Sigmoid colon (tissue), 7 donors: ENCODE results near the gene NOP16. TPM values are rescaled to one million over a fixed set of nuclear protein-coding genes. Genes with fewer than 3 reads are reported as not detected.

ENCODE experiments used
- DNase-seq: peaks from one replicate; pipeline ENCODE4 v3.0.0-alpha.2; 2019
- H3K27ac ChIP-seq, 4 donors: fragments of 200-600 bp; sonication (generic); one replicate each; pipeline ENCODE4 v1.5.1; 2016 to 2019; ENCODE audit warnings: mild to moderate bottlenecking in 1 of 4
- H3K27me3 ChIP-seq, 3 donors: fragments of 200-600 bp; sonication (generic); one replicate each; pipeline ENCODE4 v1.5.1; 2019; ENCODE audit warnings: mild to moderate bottlenecking in 1 of 3
- H3K36me3 ChIP-seq, 4 donors: fragments of 200-600 bp; sonication (generic); one replicate each; pipeline ENCODE4 v1.5.1; 2016 to 2019
- H3K4me1 ChIP-seq, 4 donors: fragments of 200-600 bp; sonication (generic); one replicate each; pipeline ENCODE4 v1.5.1; 2017 to 2019
- H3K4me3 ChIP-seq, 4 donors: fragments of 200-600 bp; sonication (generic); one replicate each; pipeline ENCODE4 v1.5.1; 2017 to 2019; ENCODE audit warnings: mild to moderate bottlenecking in 2 of 4, moderate library complexity in 1 of 4
- H3K9me3 ChIP-seq, 4 donors: fragments of 200-600 bp in 3 of 4; sonication (generic) in 3 of 4; one replicate each; pipeline versions ENCODE4 v1.5.1 to v1.6.1; 2013 to 2019
- CTCF ChIP-seq, 4 experiments: fragments of 450-650 bp in 3 of 4; fragments of 200-600 bp in 1 of 4; IDR thresholded peaks; one replicate each; pipeline ENCODE4 v1.5.1; 2016 to 2019; ENCODE audit warnings: antibody characterized with exemption in 4 of 4, mild to moderate bottlenecking in 3 of 4, moderate library complexity in 2 of 4
- EP300 ChIP-seq, 4 donors: sonication (generic); formaldehyde crosslinking; IDR thresholded peaks; one replicate each; pipeline ENCODE4 v1.6.1; 2017; ENCODE audit warnings: antibody characterized with exemption in 4 of 4
- POLR2A ChIP-seq, 2 donors: fragments of 450-650 bp; IDR thresholded peaks; one replicate each; pipeline ENCODE4 v1.6.1; 2016; ENCODE audit warnings: antibody characterized with exemption in 2 of 2, mild to moderate bottlenecking in 2 of 2, moderate library complexity in 2 of 2
- POLR2AphosphoS5 ChIP-seq, 4 donors: sonication (generic); formaldehyde crosslinking; IDR thresholded peaks; one replicate each; pipeline ENCODE4 v1.6.1; 2017; ENCODE audit warnings: antibody characterized with exemption in 4 of 4
- WGBS, 2 donors: extraction: QIAGEN DNeasy Blood & Tissue Kit; methylation state at CpG; one replicate each; pipeline ENCODE4 v1.1.7; 2013; 5-methylcytosine and 5-hydroxymethylcytosine counted together
- intact Hi-C: fragments of 100-400 bp; cut with DNase I; formaldehyde crosslinking; loops from one replicate; pipeline ENCODE4 v1.15.1; 2023
- polyA plus RNA-seq, 3 donors: library from polyadenylated mRNA; stranded (reverse); fragments of 200-250 nt; gene quantifications; one replicate each; pipeline ENCODE4 v1.2.3, GENCODE V29; 2013
- total RNA-seq, 4 donors: library from RNA; depleted of rRNA; stranded (reverse); fragments of >200 nt; gene quantifications; one replicate each; pipeline ENCODE4 v1.1.0, GENCODE V29; 2016
- donor health status: healthy with polysubstance abuse.
- donor health status: Bipolar disorder and iron deficiency.
- donor health status: healthy.

Gene NOP16
- total and polyA plus RNA-seq, 7 donors: 4.4 to 50.7 (median 17.8) TPM

- intact Hi-C loops: loop anchor here (5.0 to 10.0 kb wide), 2 partner anchors 159 to 232 kb away; partner anchors contain the start of gene TSPAN17
- H3K9me3 ChIP-seq: no peaks in the 10 kb centered on the region
- H3K36me3 ChIP-seq: peaks cover 0 to 7% (median 0%) of the 10 kb centered on the region in 4 donors
- H3K4me1 ChIP-seq: peaks cover 0 to 53% (median 38%) of the 10 kb centered on the region in 4 donors
- peak overlapping the region; percentile 92 to 95 (median 94) for H3K27ac ChIP-seq
- H3K27me3 ChIP-seq: no peaks in the 10 kb centered on the region
- TF ChIP-seq POLR2A (IDR thresholded peaks at IDR 0.05) (no peak), POLR2AphosphoS5 (IDR thresholded peaks at IDR 0.05) (no peak), EP300 (IDR thresholded peaks at IDR 0.05) (no peak), CTCF (IDR thresholded peaks at IDR 0.05) (no peak)
- DNase-seq: no peak
- 43 to 72% methylated on average over 13 of the region's 13 CpGs for WGBS, 2 donors
- H3K4me3 ChIP-seq: peak overlapping the region; percentile 85 to 100 (median 90)
These were observed 27.0 kb upstream of the NOP16 start for GRCh38 chr5:176415240-176415951.

GRCh38 chr5:176414704-176415103 lies 26.3 kb upstream of the NOP16 start:
- 38 to 68% methylated on average over 3 of the region's 3 CpGs for WGBS, 2 donors
- Histone ChIP-seq H3K4me3 (peak overlapping the region in 3 of 4 donors; percentile 87 to 100 (median 92)), H3K27ac (peak overlapping the region; percentile 92 to 95 (median 94))

GRCh38 chr5:176413709-176414191 lies 25.4 kb upstream of the NOP16 start:
- Histone ChIP-seq H3K27me3 (no peaks in the 10 kb centered on the region), H3K36me3 (peaks cover 0 to 20% (median 8%) of the 10 kb centered on the region in 4 donors), H3K27ac (peak overlapping the region; percentile 38 to 95 (median 44)), H3K4me3 (no peak overlapping the region), H3K4me1 (peaks cover 0 to 53% (median 38%) of the 10 kb centered on the region in 4 donors), H3K9me3 (no peaks in the 10 kb centered on the region)
- TF ChIP-seq POLR2AphosphoS5 (IDR thresholded peaks at IDR 0.05): no peak
- TF ChIP-seq POLR2A (IDR thresholded peaks at IDR 0.05): no peak
- no peak for TF ChIP-seq CTCF (IDR thresholded peaks at IDR 0.05)
- no peak for TF ChIP-seq EP300 (IDR thresholded peaks at IDR 0.05)
- 84 to 85% methylated on average over 7 of the region's 7 CpGs for WGBS, 2 donors
- intact Hi-C loops: loop anchor here (10.0 kb wide), 1 partner anchor 161 kb away; no protein-coding TSS in a partner anchor
- DNase-seq: no peak

More at GRCh38 chr5:176414704-176415103, 26.3 kb upstream of the NOP16 start:
- Histone ChIP-seq H3K36me3 (peaks cover 0 to 13% (median 5%) of the 10 kb centered on the region in 4 donors), H3K4me1 (peaks cover 0 to 53% (median 38%) of the 10 kb centered on the region in 4 donors), H3K27me3 (no peaks in the 10 kb centered on the region), H3K9me3 (no peaks in the 10 kb centered on the region)
- no peak for DNase-seq
- intact Hi-C loops: loop anchor here (5.0 to 10.0 kb wide), 2 partner anchors 160 to 233 kb away; partner anchors contain the start of gene TSPAN17
- TF ChIP-seq EP300 (IDR thresholded peaks at IDR 0.05): no peak
- TF ChIP-seq POLR2AphosphoS5 (IDR thresholded peaks at IDR 0.05): no peak
- TF ChIP-seq CTCF (IDR thresholded peaks at IDR 0.05): no peak
- no peak for TF ChIP-seq POLR2A (IDR thresholded peaks at IDR 0.05)

GRCh38 chr5:176413255-176413565 lies 24.8 kb upstream of the NOP16 start:
- no peaks in the 10 kb centered on the region for H3K9me3 ChIP-seq
- WGBS, 2 donors: 82 to 91% methylated on average over 2 of the region's 2 CpGs
- intact Hi-C loops: loop anchor here (10.0 kb wide), 1 partner anchor 162 kb away; no protein-coding TSS in a partner anchor
- TF ChIP-seq POLR2AphosphoS5 (IDR thresholded peaks at IDR 0.05): peak in 1 of 4 donors; percentile 25
- TF ChIP-seq POLR2A (IDR thresholded peaks at IDR 0.05): no peak
- H3K27me3 ChIP-seq: no peaks in the 10 kb centered on the region
- H3K36me3 ChIP-seq: peaks cover 0 to 26% (median 9%) of the 10 kb centered on the region in 4 donors
- H3K27ac ChIP-seq: peak overlapping the region; percentile 38 to 95 (median 44)
- H3K4me3 ChIP-seq: no peak overlapping the region
- H3K4me1 ChIP-seq: peaks cover 0 to 53% (median 38%) of the 10 kb centered on the region in 4 donors
- no peak for DNase-seq
